Measurements from ENCODE around the gene CNTN5.

DNA sequence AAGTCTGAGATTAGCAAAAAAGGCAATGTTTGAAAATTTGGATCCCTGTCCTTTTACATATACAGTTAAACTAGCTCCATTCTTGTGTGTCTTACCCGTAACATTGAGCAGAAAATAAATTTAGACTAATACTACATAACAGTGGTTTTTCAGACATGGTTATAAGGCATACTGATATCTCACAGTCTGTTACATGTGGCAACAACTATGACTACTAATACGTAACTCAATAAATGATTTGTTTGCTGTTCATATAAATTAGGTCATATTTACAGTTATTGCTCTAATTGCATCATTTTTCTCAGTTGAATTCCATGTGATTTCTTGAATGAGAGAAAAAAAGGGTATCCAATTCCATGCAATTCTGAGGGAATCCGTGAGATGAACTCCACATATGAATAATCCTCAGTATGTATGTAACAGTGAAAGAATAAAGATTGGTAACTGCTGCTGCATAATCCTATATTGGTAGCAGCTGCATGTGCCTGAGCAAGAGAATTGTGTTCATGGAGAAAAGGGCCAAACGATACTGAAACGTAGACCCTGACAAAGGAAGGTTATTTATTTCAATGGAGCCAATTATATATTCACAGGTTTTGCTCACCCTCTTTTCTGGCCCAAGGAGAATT lies 1275.4 kb downstream of the CNTN5 start:
- TF ChIP-seq, protein P1, sequence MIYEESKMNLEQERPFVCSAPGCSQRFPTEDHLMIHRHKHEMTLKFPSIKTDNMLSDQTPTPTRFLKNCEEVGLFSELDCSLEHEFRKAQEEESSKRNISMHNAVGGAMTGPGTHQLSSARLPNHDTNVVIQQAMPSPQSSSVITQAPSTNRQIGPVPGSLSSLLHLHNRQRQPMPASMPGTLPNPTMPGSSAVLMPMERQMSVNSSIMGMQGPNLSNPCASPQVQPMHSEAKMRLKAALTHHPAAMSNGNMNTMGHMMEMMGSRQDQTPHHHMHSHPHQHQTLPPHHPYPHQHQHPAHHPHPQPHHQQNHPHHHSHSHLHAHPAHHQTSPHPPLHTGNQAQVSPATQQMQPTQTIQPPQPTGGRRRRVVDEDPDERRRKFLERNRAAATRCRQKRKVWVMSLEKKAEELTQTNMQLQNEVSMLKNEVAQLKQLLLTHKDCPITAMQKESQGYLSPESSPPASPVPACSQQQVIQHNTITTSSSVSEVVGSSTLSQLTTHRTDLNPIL (CRISPR knock-in tag; IDR thresholded peaks at IDR 0.05; ENCODE audit: low read depth), result no peak
- TF ChIP-seq, protein P2, sequence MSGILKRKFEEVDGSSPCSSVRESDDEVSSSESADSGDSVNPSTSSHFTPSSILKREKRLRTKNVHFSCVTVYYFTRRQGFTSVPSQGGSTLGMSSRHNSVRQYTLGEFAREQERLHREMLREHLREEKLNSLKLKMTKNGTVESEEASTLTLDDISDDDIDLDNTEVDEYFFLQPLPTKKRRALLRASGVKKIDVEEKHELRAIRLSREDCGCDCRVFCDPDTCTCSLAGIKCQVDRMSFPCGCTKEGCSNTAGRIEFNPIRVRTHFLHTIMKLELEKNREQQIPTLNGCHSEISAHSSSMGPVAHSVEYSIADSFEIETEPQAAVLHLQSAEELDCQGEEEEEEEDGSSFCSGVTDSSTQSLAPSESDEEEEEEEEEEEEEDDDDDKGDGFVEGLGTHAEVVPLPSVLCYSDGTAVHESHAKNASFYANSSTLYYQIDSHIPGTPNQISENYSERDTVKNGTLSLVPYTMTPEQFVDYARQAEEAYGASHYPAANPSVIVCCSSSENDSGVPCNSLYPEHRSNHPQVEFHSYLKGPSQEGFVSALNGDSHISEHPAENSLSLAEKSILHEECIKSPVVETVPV (CRISPR knock-in tag; IDR thresholded peaks at IDR 0.05), result no peak
- TF ChIP-seq, protein P3, sequence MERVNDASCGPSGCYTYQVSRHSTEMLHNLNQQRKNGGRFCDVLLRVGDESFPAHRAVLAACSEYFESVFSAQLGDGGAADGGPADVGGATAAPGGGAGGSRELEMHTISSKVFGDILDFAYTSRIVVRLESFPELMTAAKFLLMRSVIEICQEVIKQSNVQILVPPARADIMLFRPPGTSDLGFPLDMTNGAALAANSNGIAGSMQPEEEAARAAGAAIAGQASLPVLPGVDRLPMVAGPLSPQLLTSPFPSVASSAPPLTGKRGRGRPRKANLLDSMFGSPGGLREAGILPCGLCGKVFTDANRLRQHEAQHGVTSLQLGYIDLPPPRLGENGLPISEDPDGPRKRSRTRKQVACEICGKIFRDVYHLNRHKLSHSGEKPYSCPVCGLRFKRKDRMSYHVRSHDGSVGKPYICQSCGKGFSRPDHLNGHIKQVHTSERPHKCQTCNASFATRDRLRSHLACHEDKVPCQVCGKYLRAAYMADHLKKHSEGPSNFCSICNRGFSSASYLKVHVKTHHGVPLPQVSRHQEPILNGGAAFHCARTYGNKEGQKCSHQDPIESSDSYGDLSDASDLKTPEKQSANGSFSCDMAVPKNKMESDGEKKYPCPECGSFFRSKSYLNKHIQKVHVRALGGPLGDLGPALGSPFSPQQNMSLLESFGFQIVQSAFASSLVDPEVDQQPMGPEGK (CRISPR knock-in tag; IDR thresholded peaks at IDR 0.05; ENCODE audit: borderline replicate concordance), result no peak
- TF ChIP-seq BACH2 (CRISPR knock-in tag; IDR thresholded peaks at IDR 0.05; ENCODE audit: borderline replicate concordance), result no peak
- no peak for TF ChIP-seq ARNTL (CRISPR knock-in tag; IDR thresholded peaks at IDR 0.05; ENCODE audit: borderline replicate concordance, low read depth)
- no peak for TF ChIP-seq ZC3H10 (CRISPR knock-in tag; IDR thresholded peaks at IDR 0.05)
- TF ChIP-seq RARB (CRISPR knock-in tag; IDR thresholded peaks at IDR 0.05), result no peak
- TF ChIP-seq OSR1 (CRISPR knock-in tag; IDR thresholded peaks at IDR 0.05), result no peak
- TF ChIP-seq TCF4 (CRISPR knock-in tag; IDR thresholded peaks at IDR 0.05; ENCODE audit: borderline replicate concordance), result no peak

Measured in SK-N-SH treated with all-trans-retinoic acid at 6 μM for 48 hours (cell line).